Karpas-422 (cell line): ENCODE measurements around the gene SLAMF6. TPM values are rescaled to one million over a fixed set of nuclear protein-coding genes. Genes with fewer than 3 reads are reported as not detected.
A peak's percentile ranks its signal among the peaks of the same experiment; 100 is the strongest.
"Not testable (repeated sequence)": the region's sequence is repeated elsewhere in the genome, so short reads cannot be mapped to it uniquely, and the experiment has no call there.

Experiments used
- DNase-seq: peaks from one replicate; pipeline ENCODE4 v3.0.0-alpha.2; 2015
- H2AFZ ChIP-seq: fragments of 200-600 bp; sonication (generic); 2 replicates; pipeline ENCODE4 v1.6.1; 2014; ENCODE audit warnings: antibody characterized with exemption, low read length, mixed read lengths
- H3K27ac ChIP-seq: fragments of 200-600 bp; sonication (generic); 2 replicates; pipeline ENCODE4 v1.5.1; 2014; ENCODE audit warnings: mild to moderate bottlenecking, low read length, moderate library complexity
- H3K27me3 ChIP-seq: fragments of 200-600 bp; sonication (generic); 2 replicates; pipeline ENCODE4 v1.6.1; 2014; ENCODE audit warnings: low read length, mixed read lengths
- H3K36me3 ChIP-seq: fragments of 200-600 bp; sonication (generic); 2 replicates; pipeline ENCODE4 v1.6.1; 2014; ENCODE audit warnings: low read length, mixed read lengths; ENCODE audit not compliant: insufficient read depth
- H3K4me1 ChIP-seq: fragments of 200-600 bp; sonication (generic); 2 replicates; pipeline ENCODE4 v1.6.1; 2014; ENCODE audit warnings: mild to moderate bottlenecking, low read length, mixed read lengths
- H3K4me2 ChIP-seq: fragments of 200-600 bp; sonication (generic); 2 replicates; pipeline ENCODE4 v1.6.1; 2014; ENCODE audit warnings: low read length, low read depth, mild to moderate bottlenecking; ENCODE audit not compliant: poor library complexity, severe bottlenecking
- H3K4me3 ChIP-seq: fragments of 200-600 bp; sonication (generic); 2 replicates; pipeline ENCODE4 v1.5.1; 2014; ENCODE audit warnings: mild to moderate bottlenecking, antibody characterized with exemption, low read length, mixed read lengths
- H3K79me2 ChIP-seq: fragments of 200-600 bp; sonication (generic); 2 replicates; pipeline ENCODE4 v1.6.1; 2014; ENCODE audit warnings: mild to moderate bottlenecking, low read length, mixed read lengths
- H3K9ac ChIP-seq: fragments of 200-600 bp; sonication (generic); 2 replicates; pipeline ENCODE4 v1.6.0; 2014; ENCODE audit warnings: low read length
- H3K9me2 ChIP-seq: fragments of 200-600 bp; sonication (generic), shearing (Covaris generic); replicated peaks from 2 replicates; pipeline ENCODE4 v1.6.0; 2014; ENCODE audit warnings: mild to moderate bottlenecking, low read length, moderate library complexity; ENCODE audit not compliant: insufficient read depth
- H3K9me3 ChIP-seq: fragments of 300-700, 200-600 bp; sonication (generic); 2 replicates; pipeline ENCODE4 v1.6.1; 2014; ENCODE audit warnings: low read length, mixed read lengths
- H4K20me1 ChIP-seq: fragments of 200-600 bp; sonication (generic); 2 replicates; pipeline ENCODE4 v1.6.1; 2014; ENCODE audit warnings: mild to moderate bottlenecking, antibody characterized with exemption, low read length, low read depth; ENCODE audit not compliant: insufficient read depth
- total RNA-seq: library from RNA; depleted of rRNA; stranded (reverse); fragments of >200 nt; shearing (Covaris generic); gene quantifications from 2 replicates; pipeline ENCODE4 v1.2.3, GENCODE V29; 2014; ENCODE audit warnings: low replicate concordance; rRNA removed

SLAMF6 gene
- total RNA-seq = 19.3 and 66.0 TPM in 2 replicates

DNA sequence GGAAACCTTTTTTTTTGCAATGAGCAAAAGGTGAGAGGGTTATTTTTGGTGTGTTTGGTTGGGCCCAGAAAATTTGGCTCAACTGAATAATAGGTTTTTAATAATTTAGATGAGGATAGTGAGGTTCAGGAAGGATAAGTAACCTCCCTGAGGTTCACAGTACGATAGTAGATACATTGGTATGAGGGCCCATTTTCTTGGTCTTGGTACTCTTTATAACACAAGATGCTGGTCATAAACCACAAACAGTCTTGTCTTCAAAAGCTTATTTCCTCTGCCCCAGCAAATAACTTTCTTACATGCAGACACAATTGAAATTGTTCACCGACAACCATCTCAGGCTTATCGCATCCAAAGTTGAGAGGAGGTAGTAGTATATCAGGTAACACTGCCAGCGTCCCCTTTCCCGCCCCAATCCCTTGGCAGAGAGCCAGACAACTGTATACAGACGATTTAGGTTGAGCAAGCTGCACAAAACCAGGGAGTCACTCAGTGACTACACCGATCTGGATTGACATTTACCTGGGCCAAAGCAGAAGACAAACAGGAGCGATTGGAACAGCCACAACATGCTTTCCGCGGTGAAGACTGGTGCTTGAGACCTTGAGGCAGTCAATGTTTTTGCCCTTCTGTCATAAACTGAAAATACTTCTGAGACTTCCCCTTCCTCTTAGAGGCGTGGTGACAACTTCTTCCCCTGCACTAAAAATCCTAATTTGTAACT is at the start of gene SLAMF6:
SLAMF6 (minus strand) TSS at position 634 of the 724 bp plus-strand sequence; CDS start at position 571, 63 bp downstream.
- Histone ChIP-seq H3K4me3 (peak within 1 kb of the TSS; percentile 75), H3K79me2 (peaks cover 13% of the 10 kb centered on the region), H3K36me3 (0 out of 2 replicates have a peak, but pooled peaks cover 6% of the 10 kb centered on the region), H3K4me1 (peaks cover 45% of the 10 kb centered on the region), H2AFZ (no peak within 1 kb of the TSS), H3K27me3 (no peaks in the 10 kb centered on the region), H3K4me2 (peak within 1 kb of the TSS; percentile 80), H3K27ac (peak within 1 kb of the TSS; percentile 98), H3K9ac (peak within 1 kb of the TSS; percentile 84), H4K20me1 (no peaks in the 10 kb centered on the region), H3K9me3 (no peaks in the 10 kb centered on the region), H3K9me2 (no peaks in the 10 kb centered on the region)
- peak; percentile 84 for DNase-seq

DNA sequence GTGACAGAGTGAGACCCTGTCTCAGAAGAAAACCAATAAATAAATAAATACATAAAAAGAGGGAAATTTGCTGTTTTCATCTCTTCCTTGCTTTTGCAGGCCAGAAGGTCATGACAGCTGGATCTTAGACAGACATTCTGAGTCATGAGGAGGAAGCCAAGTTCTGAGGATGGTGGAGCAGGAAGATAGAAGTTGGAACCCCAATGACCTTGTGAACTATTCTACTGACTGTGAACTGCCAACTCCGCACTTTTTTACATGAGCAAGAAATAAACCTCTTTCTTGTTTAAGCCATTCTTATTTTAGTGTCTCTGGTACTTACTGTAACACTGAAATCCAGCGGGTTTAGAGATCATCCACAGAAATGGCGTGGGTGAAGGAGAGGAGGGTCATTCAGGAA is 47.8 kb upstream of the SLAMF6 start:
- H4K20me1 ChIP-seq = no peaks in the 10 kb centered on the region
- H3K36me3 ChIP-seq = no peaks in the 10 kb centered on the region
- no peak overlapping the region for H3K4me3 ChIP-seq
- H3K27ac ChIP-seq = no peak overlapping the region
- no peak overlapping the region for H3K4me2 ChIP-seq
- peaks cover 30% of the 10 kb centered on the region for H3K79me2 ChIP-seq
- no peak for DNase-seq
- no peaks in the 10 kb centered on the region for H3K27me3 ChIP-seq
- H2AFZ ChIP-seq = no peak overlapping the region
- H3K9ac ChIP-seq = no peak overlapping the region
- H3K9me2 ChIP-seq = no peaks in the 10 kb centered on the region
- H3K9me3 ChIP-seq = no peaks in the 10 kb centered on the region
- H3K4me1 ChIP-seq = peaks cover 48% of the 10 kb centered on the region

DNA sequence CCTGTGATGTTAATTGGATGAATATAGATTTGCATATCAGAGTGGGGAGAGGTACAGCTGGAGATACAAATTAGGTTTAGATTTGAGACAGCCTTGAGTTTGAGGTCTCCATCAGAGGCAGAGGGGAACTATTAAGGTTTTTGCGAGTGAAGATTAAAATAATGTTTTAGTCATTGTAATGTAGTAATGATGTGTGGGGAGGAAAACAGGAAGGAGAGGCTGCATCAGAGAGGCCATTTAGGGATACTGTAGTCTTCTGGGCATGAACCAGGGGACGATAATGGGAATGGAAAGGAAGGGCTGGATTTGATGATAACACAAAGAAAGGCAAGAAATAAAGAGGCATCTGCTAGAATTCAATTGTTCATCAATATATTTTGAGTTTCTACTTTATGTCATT is 46.8 kb upstream of the SLAMF6 start:
- no peaks in the 10 kb centered on the region for H3K27me3 ChIP-seq
- no peaks in the 10 kb centered on the region for H3K9me2 ChIP-seq
- no peaks in the 10 kb centered on the region for H4K20me1 ChIP-seq
- no peaks in the 10 kb centered on the region for H3K36me3 ChIP-seq
- no peak overlapping the region for H2AFZ ChIP-seq
- no peak overlapping the region for H3K4me3 ChIP-seq
- DNase-seq = no peak
- peaks cover 41% of the 10 kb centered on the region for H3K4me1 ChIP-seq
- H3K9ac ChIP-seq = no peak overlapping the region
- H3K79me2 ChIP-seq = peaks cover 25% of the 10 kb centered on the region
- H3K27ac ChIP-seq = peak overlapping the region; percentile 55
- H3K4me2 ChIP-seq = peak overlapping the region; percentile 22
- H3K9me3 ChIP-seq = no peaks in the 10 kb centered on the region

DNA sequence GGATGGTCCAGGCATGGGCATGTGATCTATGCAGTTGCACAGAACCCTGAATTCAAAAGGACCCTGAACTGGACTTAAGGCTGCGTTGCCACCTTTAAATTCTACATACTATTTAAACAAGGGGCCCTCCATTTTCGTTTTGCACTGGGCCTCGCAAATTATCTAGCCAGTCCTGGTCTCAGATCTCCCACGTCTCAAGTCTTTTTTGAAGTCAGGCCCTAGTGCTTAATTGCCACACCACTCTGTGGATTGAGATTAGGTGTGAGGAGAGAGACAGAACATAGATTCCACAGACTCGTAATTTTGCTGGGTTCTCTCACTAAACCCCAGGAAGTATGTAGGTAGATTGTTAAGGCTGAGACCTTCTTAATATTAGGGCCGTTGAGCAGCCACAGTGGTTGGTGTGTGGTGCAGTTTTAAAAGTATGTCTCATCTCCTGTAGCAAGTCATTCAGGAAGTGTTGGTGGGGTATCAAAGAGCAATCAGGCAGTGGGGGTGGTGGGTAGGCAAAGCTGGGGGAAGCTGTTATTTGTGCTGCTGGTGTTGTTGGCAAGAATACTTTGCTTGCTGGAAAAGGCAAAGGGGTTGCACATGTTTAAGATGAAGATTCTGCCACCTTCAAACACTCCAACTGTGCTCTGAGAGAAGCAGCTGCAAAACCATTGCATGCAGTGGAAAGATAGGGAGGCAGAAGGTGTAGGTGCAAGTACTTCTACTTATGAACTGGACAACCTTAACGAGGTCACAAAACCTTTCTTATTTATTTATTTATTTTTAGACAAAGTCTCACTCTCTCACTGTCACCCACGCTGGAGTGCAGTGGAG is 45.0 kb upstream of the SLAMF6 start:
- peak overlapping the region; percentile 4; the same call in 1 of the 2 replicates for H3K9ac ChIP-seq
- no peaks in the 10 kb centered on the region for H3K9me2 ChIP-seq
- peaks cover 2% of the 10 kb centered on the region; the same call in 1 of the 2 replicates for H3K9me3 ChIP-seq
- no peaks in the 10 kb centered on the region for H4K20me1 ChIP-seq
- DNase-seq = no peak
- H3K4me3 ChIP-seq = no peak overlapping the region
- H3K27ac ChIP-seq = peak overlapping the region; percentile 55
- H2AFZ ChIP-seq = 0 out of 2 replicates have a peak overlapping the region, but pooled peaks have one; percentile 5
- H3K36me3 ChIP-seq = peaks cover 10% of the 10 kb centered on the region
- H3K79me2 ChIP-seq = peaks cover 14% of the 10 kb centered on the region
- H3K4me1 ChIP-seq = peaks cover 39% of the 10 kb centered on the region
- no peaks in the 10 kb centered on the region for H3K27me3 ChIP-seq
- peak overlapping the region; percentile 6 for H3K4me2 ChIP-seq

DNA sequence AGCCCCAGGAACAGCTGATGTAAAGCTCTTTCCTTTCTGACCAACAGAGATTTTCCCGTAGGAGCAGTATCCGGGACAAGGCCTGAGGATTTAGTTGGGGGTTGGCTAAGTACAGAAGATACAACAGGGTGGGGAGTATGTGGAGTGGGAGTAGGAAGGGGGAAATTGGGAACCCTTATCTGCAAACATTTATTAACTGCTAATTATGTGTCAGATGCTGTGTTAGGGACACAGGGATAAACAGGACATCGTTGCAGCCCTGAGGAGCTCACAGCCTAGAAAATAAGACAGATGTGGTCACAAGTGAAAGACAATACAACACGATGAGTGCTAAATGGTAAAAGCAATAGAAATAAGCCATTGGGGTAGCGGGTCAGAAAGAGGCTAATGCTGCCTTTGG is 44.3 kb upstream of the SLAMF6 start:
- no peaks in the 10 kb centered on the region for H4K20me1 ChIP-seq
- no peak overlapping the region for H3K4me3 ChIP-seq
- H3K4me1 ChIP-seq = peaks cover 39% of the 10 kb centered on the region
- H3K79me2 ChIP-seq = peaks cover 7% of the 10 kb centered on the region
- peaks cover 5% of the 10 kb centered on the region; the same call in 1 of the 2 replicates for H3K9me3 ChIP-seq
- H3K4me2 ChIP-seq = no peak overlapping the region
- no peaks in the 10 kb centered on the region for H3K27me3 ChIP-seq
- peak overlapping the region; percentile 55; the same call in 1 of the 2 replicates for H3K27ac ChIP-seq
- H3K36me3 ChIP-seq = peaks cover 13% of the 10 kb centered on the region
- no peak for DNase-seq
- H3K9me2 ChIP-seq = no peaks in the 10 kb centered on the region
- H3K9ac ChIP-seq = no peak overlapping the region
- no peak overlapping the region for H2AFZ ChIP-seq

DNA sequence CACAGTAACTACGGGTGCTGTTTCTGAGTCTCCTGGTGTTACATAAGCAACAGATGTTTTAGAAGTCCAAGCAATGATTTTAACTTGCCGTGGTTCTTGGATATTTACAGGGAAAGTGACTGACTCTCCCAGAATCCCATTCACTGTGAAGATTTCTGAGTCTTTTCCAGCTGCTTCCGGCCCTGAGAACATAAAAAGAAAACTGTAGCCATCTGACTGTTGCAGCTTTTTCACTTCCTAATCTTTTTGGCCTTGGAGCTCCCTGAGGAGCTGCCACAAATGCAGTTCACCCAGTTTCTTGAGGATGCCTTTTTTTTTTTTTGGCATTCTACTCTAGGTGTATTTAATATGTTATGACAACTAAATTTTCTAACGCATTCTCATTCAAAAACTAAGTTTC is 42.5 kb upstream of the SLAMF6 start:
- H3K4me1 ChIP-seq = peaks cover 41% of the 10 kb centered on the region
- no peaks in the 10 kb centered on the region for H4K20me1 ChIP-seq
- no peaks in the 10 kb centered on the region for H3K27me3 ChIP-seq
- no peak for DNase-seq
- H2AFZ ChIP-seq = no peak overlapping the region
- H3K9ac ChIP-seq = no peak overlapping the region
- no peak overlapping the region for H3K4me2 ChIP-seq
- no peak overlapping the region for H3K4me3 ChIP-seq
- no peak overlapping the region for H3K27ac ChIP-seq
- H3K79me2 ChIP-seq = peaks cover 13% of the 10 kb centered on the region
- H3K36me3 ChIP-seq = peaks cover 13% of the 10 kb centered on the region
- no peaks in the 10 kb centered on the region for H3K9me2 ChIP-seq
- peaks cover 5% of the 10 kb centered on the region; the same call in 1 of the 2 replicates for H3K9me3 ChIP-seq

DNA sequence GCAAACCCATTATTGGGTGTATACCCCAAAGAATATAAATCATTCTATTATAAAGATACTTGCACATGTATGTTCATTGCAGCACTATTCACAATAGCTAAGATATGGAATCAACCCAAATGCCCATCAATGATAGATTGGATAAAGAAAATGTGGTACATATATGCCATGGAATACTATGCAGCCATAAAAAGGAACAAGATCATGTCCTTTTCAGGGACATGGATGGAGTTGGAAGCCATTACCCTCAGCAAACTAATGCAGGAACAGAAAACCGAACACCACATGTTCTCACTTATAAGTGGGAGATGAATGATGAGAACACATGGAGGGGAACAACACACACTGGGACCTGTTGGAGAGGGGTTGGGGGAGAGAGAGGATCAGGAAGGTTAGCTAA is 40.2 kb upstream of the SLAMF6 start:
- not testable (repeated sequence) for DNase-seq, H3K27ac ChIP-seq, H4K20me1 ChIP-seq, H2AFZ ChIP-seq, H3K9ac ChIP-seq, H3K27me3 ChIP-seq, H3K9me2 ChIP-seq, H3K4me3 ChIP-seq, H3K9me3 ChIP-seq, H3K4me2 ChIP-seq
- Histone ChIP-seq H3K79me2 (peaks cover 12% of the 10 kb centered on the region), H3K4me1 (peaks cover 40% of the 10 kb centered on the region), H3K36me3 (peaks cover 16% of the 10 kb centered on the region)

DNA sequence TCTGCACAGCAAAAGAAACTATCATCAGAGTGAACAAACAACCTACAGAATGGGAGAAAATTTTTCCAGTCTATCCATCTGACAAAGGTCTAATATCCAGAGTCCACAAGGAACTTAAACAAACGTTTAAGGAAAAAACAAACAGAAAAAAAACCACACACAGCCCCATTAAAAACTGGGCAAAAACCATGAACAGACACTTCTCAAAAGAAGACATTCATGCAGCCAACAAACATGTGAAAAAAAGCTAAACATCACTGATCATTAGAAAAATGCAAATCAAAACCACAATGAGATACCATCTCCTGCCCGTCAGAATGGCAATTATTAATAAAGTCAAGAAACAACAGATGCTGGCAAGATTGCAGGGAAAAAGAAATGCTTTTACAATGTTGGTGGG is 39.7 kb upstream of the SLAMF6 start:
- not testable (repeated sequence) for H3K9me2 ChIP-seq, DNase-seq, H3K9me3 ChIP-seq, H3K27ac ChIP-seq, H2AFZ ChIP-seq, H4K20me1 ChIP-seq, H3K27me3 ChIP-seq, H3K4me3 ChIP-seq, H3K4me2 ChIP-seq, H3K9ac ChIP-seq
- H3K36me3 ChIP-seq = peaks cover 16% of the 10 kb centered on the region
- H3K4me1 ChIP-seq = peaks cover 40% of the 10 kb centered on the region
- H3K79me2 ChIP-seq = peaks cover 17% of the 10 kb centered on the region
